Uterus (tissue), 2 donors: ENCODE measurements around the gene LMAN2.

Experiments used
- POLR2A ChIP-seq, 2 donors: fragments of 450-650 bp; IDR thresholded peaks; one replicate each; pipeline ENCODE4 v1.6.1; 2016; ENCODE audit warnings: antibody characterized with exemption in 2 of 2, mild to moderate bottlenecking in 1 of 2, moderate library complexity in 1 of 2
- TF ChIP-seq, protein P1 (sequence below), 4 experiments: fragments of 200-600 bp in 2 of 4; fragments of 450-650 bp in 2 of 4; sonication (generic) in 2 of 4; IDR thresholded peaks; one replicate each; pipeline ENCODE4 v1.5.1; 2016 to 2019; ENCODE audit warnings: antibody characterized with exemption in 4 of 4, mild to moderate bottlenecking in 2 of 4, moderate library complexity in 1 of 4

DNA sequence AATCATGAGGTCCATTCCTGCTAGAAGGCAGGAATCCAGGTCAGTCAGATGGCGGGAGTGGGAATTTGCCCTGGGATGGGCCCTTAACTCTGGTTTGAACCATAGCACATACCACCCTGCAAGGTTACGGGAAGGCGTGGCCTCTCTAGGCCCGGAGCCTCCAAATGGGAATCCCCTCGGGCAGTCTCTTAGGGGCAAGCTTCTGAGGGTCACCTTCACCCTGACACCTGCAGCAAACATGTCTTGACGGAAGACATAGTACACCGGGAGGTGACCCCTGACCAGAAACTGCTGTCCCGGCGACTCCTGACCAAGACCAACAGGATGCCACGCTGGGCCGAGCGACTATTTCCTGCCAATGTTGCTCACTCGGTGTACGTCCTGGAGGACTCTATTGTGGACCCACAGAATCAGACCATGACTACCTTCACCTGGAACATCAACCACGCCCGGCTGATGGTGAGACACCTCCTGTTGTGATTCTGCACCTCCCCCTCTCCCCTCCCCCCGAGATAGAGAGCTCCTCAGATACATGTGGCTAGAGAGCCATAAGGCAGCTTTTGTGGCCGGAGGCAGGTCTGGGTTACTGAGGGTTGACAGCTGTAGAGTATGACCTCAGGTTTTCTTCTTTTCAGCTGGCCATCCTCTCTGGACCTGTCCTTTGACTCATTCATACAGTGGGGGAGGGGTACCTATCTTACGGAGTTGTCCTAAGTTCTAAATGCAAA is 46.9 kb downstream of the LMAN2 start:
- TF ChIP-seq, protein P1, sequence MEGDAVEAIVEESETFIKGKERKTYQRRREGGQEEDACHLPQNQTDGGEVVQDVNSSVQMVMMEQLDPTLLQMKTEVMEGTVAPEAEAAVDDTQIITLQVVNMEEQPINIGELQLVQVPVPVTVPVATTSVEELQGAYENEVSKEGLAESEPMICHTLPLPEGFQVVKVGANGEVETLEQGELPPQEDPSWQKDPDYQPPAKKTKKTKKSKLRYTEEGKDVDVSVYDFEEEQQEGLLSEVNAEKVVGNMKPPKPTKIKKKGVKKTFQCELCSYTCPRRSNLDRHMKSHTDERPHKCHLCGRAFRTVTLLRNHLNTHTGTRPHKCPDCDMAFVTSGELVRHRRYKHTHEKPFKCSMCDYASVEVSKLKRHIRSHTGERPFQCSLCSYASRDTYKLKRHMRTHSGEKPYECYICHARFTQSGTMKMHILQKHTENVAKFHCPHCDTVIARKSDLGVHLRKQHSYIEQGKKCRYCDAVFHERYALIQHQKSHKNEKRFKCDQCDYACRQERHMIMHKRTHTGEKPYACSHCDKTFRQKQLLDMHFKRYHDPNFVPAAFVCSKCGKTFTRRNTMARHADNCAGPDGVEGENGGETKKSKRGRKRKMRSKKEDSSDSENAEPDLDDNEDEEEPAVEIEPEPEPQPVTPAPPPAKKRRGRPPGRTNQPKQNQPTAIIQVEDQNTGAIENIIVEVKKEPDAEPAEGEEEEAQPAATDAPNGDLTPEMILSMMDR (IDR thresholded peaks at IDR 0.05): no peak
- no peak for TF ChIP-seq POLR2A (IDR thresholded peaks at IDR 0.05)
